Spleen (tissue), 11 donors: ENCODE results near the gene PODXL2. TPM values are rescaled to one million over a fixed set of nuclear protein-coding genes. Genes with fewer than 3 reads are reported as not detected.
A peak's percentile ranks its signal among the peaks of the same experiment; 100 is the strongest.

Source experiments
- DNase-seq: peaks from one replicate; pipeline ENCODE4 v3.0.0-alpha.2; 2020
- H3K27ac ChIP-seq, 8 donors: fragments of 200-600 bp; sonication (generic) in 7 of 8; 1 replicate in 4 of 8; 2 replicates in 4 of 8; pipeline versions ENCODE4 v1.5.0 to v1.8.0; 2016 to 2021; ENCODE audit warnings: inconsistent platforms in 4 of 8, mild to moderate bottlenecking in 4 of 8, moderate library complexity in 1 of 8
- H3K27me3 ChIP-seq, 7 donors: fragments of 200-600 bp; sonication (generic) in 6 of 7; replicated peaks in 1 of 7; 1 replicate in 4 of 7; 2 replicates in 3 of 7; pipeline versions ENCODE4 v1.5.0 to v1.8.0; 2016 to 2021; ENCODE audit warnings: inconsistent platforms in 3 of 7, mild to moderate bottlenecking in 1 of 7
- H3K36me3 ChIP-seq, 6 donors: fragments of 200-600 bp; sonication (generic) in 5 of 6; 1 replicate in 4 of 6; 2 replicates in 2 of 6; pipeline versions ENCODE4 v1.5.0 to v1.8.0; 2016 to 2021; ENCODE audit warnings: inconsistent platforms in 2 of 6
- H3K4me1 ChIP-seq, 6 donors: fragments of 200-600 bp; sonication (generic) in 5 of 6; 1 replicate in 3 of 6; 2 replicates in 3 of 6; pipeline versions ENCODE4 v1.5.0 to v1.8.0; 2016 to 2021; ENCODE audit warnings: inconsistent platforms in 3 of 6
- H3K4me3 ChIP-seq, 8 donors: fragments of 200-600 bp; sonication (generic) in 7 of 8; 1 replicate in 4 of 8; 2 replicates in 4 of 8; pipeline versions ENCODE4 v1.5.0 to v1.8.0; 2016 to 2021; ENCODE audit warnings: inconsistent platforms in 4 of 8, mild to moderate bottlenecking in 4 of 8, moderate library complexity in 2 of 8
- H3K9me3 ChIP-seq, 8 donors: fragments of 200-600 bp; sonication (generic) in 7 of 8; 1 replicate in 4 of 8; 2 replicates in 4 of 8; pipeline versions ENCODE4 v1.5.0 to v1.8.0; 2016 to 2021; ENCODE audit warnings: inconsistent platforms in 4 of 8
- POLR2A ChIP-seq, 3 donors: fragments of 450-650 bp; IDR thresholded peaks; one replicate each; pipeline ENCODE4 v1.5.1; 2017; ENCODE audit warnings: antibody characterized with exemption in 3 of 3, mild to moderate bottlenecking in 1 of 3
- POLR2AphosphoS5 ChIP-seq, 3 donors: sonication (generic); formaldehyde crosslinking; IDR thresholded peaks; one replicate each; pipeline ENCODE4 v1.5.1; 2017; ENCODE audit warnings: antibody characterized with exemption in 3 of 3
- WGBS, 5 donors: extraction: QIAGEN DNeasy Blood & Tissue Kit in 3 of 5; methylation state at CpG; one replicate each; pipeline versions ENCODE4 v1.1.5 to v1.1.7; 2013 to 2018; 5-methylcytosine and 5-hydroxymethylcytosine counted together
- intact Hi-C: fragments of 100-400 bp; cut with DNase I; formaldehyde crosslinking; loops from one replicate; pipeline ENCODE4 v1.15.0; 2023; ENCODE audit warnings: low total_unique reads
- polyA plus RNA-seq, 3 donors: library from polyadenylated mRNA; stranded (reverse); fragments of 200-250 nt; gene quantifications; one replicate each; pipeline ENCODE4 v1.2.1, GENCODE V29; 2013
- total RNA-seq, 7 donors: library from RNA; depleted of rRNA in 3 of 7; stranded (reverse); fragments of >200 nt in 3 of 7; fragmentation: NEBNext Ultra II Directional in 4 of 7; extraction: Animal tissue kit (Norgen Biotek cat#: 25700) in 4 of 7; gene quantifications; one replicate each; pipeline versions ENCODE4 v1.1.0 to v1.2.1, GENCODE V29; 2016 to 2021
- TF ChIP-seq, protein P1 (sequence below), 11 experiments: fragments of 200-600 bp in 7 of 11; fragments of 450-650 bp in 4 of 11; sonication (generic) in 4 of 11; IDR thresholded peaks in 8 of 11; conservative IDR thresholded peaks in 3 of 11; 1 replicate in 7 of 11; 2 replicates in 4 of 11; pipeline versions ENCODE4 v1.4.0 to v1.8.0; 2016 to 2021; ENCODE audit warnings: antibody characterized with exemption in 11 of 11, inconsistent platforms in 4 of 11, mild to moderate bottlenecking in 1 of 11
- donor health status: healthy with polysubstance abuse.
- donor health status: DM: no; HTN: no; CAD: no; lungs with moderate emphysema.
- donor health status: DM: no; HTN: no; CAD: no.
- donor health status: Bipolar disorder and iron deficiency.
- donor health status: healthy.
- donor health status: DM: no; HTN: no; CAD: no.
- donor health status: DM: yes; HTN: yes; CAD: no.

The PODXL2 gene
- total and polyA plus RNA-seq, 10 donors = 0.77 to 3.1 (median 2.4) TPM

DNA sequence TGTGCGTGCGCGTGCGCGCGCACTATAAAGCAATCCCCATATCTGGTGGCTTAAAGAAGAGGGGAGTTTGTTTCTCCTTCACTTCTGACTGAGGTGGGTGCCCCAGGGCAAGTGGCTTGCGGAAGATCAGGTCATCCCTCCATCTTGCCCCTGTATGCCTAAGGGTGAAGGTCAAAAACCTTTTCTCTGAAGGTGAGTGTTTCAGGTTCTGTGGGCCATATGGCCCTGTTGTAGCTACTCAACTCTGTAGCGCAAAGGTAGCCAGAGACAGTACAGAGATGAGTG lies 49.3 kb downstream of the PODXL2 start:
- Histone ChIP-seq H3K36me3 (peaks cover 0 to 83% (median 35%) of the 10 kb centered on the region in 6 donors), H3K9me3 (no peaks in the 10 kb centered on the region), H3K4me3 (peak overlapping the region in 1 of 8 donors; percentile 46), H3K4me1 (peaks cover 7 to 100% (median 37%) of the 10 kb centered on the region in 6 donors), H3K27me3 (no peaks in the 10 kb centered on the region), H3K27ac (peak overlapping the region in 7 of 8 donors; percentile 44 to 96 (median 65))
- TF ChIP-seq, protein P1, sequence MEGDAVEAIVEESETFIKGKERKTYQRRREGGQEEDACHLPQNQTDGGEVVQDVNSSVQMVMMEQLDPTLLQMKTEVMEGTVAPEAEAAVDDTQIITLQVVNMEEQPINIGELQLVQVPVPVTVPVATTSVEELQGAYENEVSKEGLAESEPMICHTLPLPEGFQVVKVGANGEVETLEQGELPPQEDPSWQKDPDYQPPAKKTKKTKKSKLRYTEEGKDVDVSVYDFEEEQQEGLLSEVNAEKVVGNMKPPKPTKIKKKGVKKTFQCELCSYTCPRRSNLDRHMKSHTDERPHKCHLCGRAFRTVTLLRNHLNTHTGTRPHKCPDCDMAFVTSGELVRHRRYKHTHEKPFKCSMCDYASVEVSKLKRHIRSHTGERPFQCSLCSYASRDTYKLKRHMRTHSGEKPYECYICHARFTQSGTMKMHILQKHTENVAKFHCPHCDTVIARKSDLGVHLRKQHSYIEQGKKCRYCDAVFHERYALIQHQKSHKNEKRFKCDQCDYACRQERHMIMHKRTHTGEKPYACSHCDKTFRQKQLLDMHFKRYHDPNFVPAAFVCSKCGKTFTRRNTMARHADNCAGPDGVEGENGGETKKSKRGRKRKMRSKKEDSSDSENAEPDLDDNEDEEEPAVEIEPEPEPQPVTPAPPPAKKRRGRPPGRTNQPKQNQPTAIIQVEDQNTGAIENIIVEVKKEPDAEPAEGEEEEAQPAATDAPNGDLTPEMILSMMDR (IDR thresholded peaks at IDR 0.05 in 8 of 11, conservative IDR thresholded peaks at IDR 0.05 in 3 of 11) = no peak
- TF ChIP-seq POLR2A (IDR thresholded peaks at IDR 0.05) = no peak
- TF ChIP-seq POLR2AphosphoS5 (IDR thresholded peaks at IDR 0.05) = no peak
- intact Hi-C loops = no loop called here
- 92 to 98% (median 94%) methylated on average over 8 of the region's 8 CpGs for WGBS, 5 donors
- no peak for DNase-seq

DNA sequence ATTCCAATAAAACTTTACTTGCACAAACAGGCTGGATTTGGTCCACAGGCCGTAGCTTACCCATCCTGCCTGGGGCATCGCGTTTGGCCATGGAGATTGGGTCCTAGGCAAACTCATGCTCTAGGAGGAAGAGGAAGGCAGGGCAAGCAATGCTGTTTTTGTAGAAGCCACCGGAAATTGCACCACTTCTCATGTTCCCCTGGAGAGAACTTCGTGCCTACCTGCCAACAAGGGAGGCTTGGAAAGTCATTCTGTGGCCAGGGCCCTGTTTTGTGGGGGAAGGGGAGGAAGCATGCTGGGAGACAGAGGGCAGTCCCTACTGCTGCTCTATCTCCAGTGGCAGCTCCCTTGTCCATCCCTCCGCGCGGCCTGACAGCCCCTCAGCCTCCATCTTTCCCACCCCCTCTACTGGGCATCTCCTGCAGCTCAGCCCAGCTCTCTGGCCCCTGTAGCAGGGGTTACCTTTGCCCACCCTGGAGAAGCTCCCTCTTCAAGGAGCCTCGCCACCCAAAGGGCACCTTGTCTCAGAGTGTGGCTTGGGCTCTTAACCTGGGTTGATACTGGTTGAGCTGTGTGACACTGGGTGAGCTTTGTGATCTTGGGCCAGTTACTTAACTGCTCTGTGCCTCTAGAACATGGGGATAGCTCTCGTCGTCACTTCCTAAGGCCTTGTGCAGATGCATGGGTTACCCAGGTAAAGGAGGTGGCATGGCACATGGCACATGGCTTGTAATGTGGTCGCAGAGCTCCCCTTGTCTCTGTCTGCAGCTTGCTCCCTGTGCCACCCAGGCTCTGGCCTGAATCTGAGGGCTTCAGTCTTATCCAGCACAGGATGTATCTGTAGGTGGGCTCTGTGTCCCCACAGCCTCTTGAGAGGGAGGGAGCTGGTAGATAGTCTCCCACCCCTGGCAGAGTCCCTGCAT lies 49.9 kb downstream of the PODXL2 start:
- peak in 2 of 3 donors; percentile 59 to 75 for TF ChIP-seq POLR2AphosphoS5 (IDR thresholded peaks at IDR 0.05)
- TF ChIP-seq, protein P1 (IDR thresholded peaks at IDR 0.05 in 8 of 11, conservative IDR thresholded peaks at IDR 0.05 in 3 of 11) = peak in 1 of 11 experiments; percentile 13
- no peak for TF ChIP-seq POLR2A (IDR thresholded peaks at IDR 0.05)
- peaks cover 0 to 83% (median 35%) of the 10 kb centered on the region in 6 donors for H3K36me3 ChIP-seq
- peak overlapping the region in 1 of 8 donors; percentile 46 for H3K4me3 ChIP-seq
- 70 to 91% (median 86%) methylated on average over 11 to 12 of the region's 12 CpGs for WGBS, 5 donors
- H3K27ac ChIP-seq = peak overlapping the region in 7 of 8 donors; percentile 44 to 96 (median 65)
- no peaks in the 10 kb centered on the region for H3K27me3 ChIP-seq
- intact Hi-C loops = no loop called here
- peak; percentile 88 for DNase-seq
- H3K4me1 ChIP-seq = peaks cover 2 to 100% (median 34%) of the 10 kb centered on the region in 6 donors
- no peaks in the 10 kb centered on the region for H3K9me3 ChIP-seq

DNA sequence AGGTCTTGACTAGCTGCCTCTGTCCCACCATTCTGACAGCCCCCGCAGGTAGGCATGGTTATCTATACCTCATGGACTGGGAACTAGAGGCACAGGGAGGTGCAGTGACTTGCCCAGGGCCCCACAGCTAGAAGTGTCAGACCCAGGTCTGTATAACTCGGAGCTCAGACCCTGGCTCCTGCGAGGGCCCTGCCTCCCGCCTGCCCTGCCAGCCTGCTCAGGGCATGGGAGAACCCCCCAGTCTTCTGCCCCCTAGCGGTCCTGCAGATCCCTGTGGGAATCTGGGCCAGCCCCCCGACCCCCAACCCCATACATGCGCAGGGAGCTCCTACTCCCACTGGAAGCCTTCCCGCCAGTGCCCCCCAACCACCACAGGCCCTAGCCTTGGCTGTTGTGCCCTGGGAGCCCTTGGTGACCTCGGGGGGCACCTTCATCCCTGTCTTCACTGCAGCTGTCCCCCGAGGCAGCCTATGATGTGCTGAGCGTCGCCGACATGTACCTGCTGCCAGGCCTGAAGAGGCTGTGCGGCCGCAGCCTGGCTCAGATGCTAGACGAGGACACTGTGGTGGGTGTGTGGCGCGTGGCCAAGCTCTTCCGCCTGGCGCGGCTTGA lies 50.7 kb downstream of the PODXL2 start:
- 94 to 98% (median 95%) methylated on average over 16 to 21 of the region's 21 CpGs for WGBS, 5 donors
- TF ChIP-seq POLR2AphosphoS5 (IDR thresholded peaks at IDR 0.05) = no peak
- no peak for TF ChIP-seq POLR2A (IDR thresholded peaks at IDR 0.05)
- TF ChIP-seq, protein P1 (IDR thresholded peaks at IDR 0.05 in 8 of 11, conservative IDR thresholded peaks at IDR 0.05 in 3 of 11) = peak in 1 of 11 experiments; percentile 7
- Histone ChIP-seq H3K9me3 (no peaks in the 10 kb centered on the region), H3K4me3 (peak overlapping the region in 1 of 8 donors; percentile 46), H3K4me1 (peaks cover 0 to 99% (median 29%) of the 10 kb centered on the region in 6 donors), H3K27ac (peak overlapping the region in 6 of 8 donors; percentile 58 to 96 (median 73)), H3K27me3 (no peaks in the 10 kb centered on the region), H3K36me3 (peaks cover 0 to 77% (median 35%) of the 10 kb centered on the region in 6 donors)
- DNase-seq = peak; percentile 72
- intact Hi-C loops = no loop called here
